UCSD-AML1 (cell line): ENCODE measurements around the gene COQ3.
"Not testable (repeated sequence)": the region's sequence is repeated elsewhere in the genome, so short reads cannot be mapped to it uniquely, and the experiment has no call there.

ENCODE experiments used
- DNase-seq: peaks from one replicate; lab custom pipeline; 2025; ENCODE audit not compliant: unreplicated experiment; lab: John Stamatoyannopoulos, UW

The COQ3 gene

GRCh38 chr6:99390896-99391295, 3.1 kb downstream of the COQ3 start:
- no peak for DNase-seq

GRCh38 chr6:99384507-99384906, 9.5 kb downstream of the COQ3 start:
- DNase-seq: no peak

DNA sequence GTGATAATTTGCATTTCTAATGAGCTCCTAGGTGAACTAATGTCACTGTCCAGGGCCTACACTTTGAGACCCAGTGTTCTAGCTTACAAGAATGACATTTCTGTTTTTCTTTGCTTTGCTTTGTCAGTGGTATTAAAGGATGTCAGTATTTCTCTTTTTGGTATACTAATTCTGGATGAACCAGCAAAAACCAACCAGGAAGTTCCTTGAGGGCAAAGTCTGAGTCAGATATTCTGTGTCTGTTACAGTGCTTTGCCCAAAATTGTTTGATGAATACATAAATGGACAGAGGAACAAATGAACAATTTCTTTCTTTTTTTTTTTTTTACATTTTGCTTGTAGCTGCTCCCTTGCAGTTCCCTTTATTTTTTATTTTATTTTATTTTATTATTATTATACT, 15.4 kb downstream of the COQ3 start:
- DNase-seq: no peak

- DNase-seq: no peak
Measured at GRCh38 chr6:99369533-99369932, 24.5 kb downstream of the COQ3 start.

DNA sequence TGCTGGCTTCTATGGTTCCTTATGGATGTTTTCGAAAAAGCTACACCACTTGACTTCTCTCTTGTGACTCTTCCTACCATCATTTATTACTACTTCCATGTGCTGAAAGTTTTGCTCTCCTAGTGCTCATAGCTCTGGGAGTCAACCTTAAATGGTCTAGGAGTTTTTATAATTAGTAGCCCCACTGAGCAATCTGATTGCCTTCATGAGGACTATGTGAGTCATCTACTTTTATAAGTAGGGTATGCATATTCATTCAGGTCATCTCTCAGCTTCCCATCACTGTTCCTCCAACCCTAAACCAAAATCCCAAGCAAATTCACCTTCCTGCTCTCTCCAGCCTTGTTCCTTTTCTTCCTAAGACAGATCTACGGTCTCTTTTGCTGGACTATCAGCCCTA, 27.1 kb downstream of the COQ3 start:
- no peak for DNase-seq

DNA sequence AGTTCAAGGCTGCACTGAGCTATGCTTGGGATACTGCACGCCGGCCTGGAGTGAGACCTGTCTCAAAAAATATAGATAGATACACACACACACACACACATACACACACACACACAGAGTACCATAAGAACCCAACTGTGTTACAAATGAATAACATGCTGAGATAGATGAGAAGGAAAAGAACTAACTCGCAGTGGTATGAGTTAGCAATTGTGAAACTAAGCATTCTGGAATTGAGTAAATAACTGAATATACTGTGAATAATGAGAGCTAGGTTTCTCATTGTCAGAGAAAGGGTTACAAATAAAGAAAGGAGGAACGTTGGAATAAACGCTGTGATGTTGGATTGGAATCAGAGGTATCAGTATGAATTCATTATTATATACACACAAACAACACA, 30.0 kb downstream of the COQ3 start:
- no peak for DNase-seq

GRCh38 chr6:99362678-99363268, 31.2 kb downstream of the COQ3 start:
- no peak for DNase-seq

GRCh38 chr6:99359800-99360199, 34.2 kb downstream of the COQ3 start:
- DNase-seq: no peak

DNA sequence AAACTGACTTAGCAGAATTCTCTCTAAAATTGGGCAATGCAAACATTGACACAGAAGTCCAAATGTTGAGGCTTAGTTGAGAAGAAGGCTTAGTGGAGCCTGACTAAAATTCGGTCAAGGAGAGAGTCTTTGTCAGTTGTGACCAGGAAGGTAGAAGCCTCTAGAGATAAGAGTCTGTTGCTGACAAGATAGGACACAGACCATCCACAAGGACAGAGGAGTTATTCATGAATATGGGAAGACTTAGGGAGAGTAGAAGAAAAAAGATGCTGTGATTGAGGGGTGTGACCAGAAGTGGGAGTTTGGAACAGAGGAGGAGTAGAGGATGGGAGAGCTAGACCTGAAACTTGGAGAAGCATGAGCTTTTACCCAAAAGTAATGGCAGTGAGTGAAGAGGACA, 37.4 kb downstream of the COQ3 start:
- no peak for DNase-seq

DNA sequence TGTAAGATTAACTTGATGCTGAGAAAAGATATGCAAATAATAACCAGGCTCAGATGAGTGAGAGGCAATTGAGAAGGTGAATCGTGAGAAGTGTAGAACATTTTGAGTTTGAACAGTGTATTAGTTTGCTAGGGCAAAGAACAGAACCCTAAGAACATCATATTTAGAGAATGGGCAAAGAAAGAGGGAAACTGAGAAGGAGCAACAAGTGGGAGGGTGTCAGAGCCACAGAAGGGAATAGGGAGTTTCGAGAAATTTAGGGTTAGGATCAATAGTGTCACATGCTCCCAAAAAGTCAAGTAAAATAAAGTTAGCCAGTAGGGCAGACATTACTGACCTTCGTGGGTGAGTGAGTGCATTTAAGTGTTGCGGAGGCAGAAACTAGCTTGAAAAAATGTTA, 39.0 kb downstream of the COQ3 start:
- no peak for DNase-seq

DNA sequence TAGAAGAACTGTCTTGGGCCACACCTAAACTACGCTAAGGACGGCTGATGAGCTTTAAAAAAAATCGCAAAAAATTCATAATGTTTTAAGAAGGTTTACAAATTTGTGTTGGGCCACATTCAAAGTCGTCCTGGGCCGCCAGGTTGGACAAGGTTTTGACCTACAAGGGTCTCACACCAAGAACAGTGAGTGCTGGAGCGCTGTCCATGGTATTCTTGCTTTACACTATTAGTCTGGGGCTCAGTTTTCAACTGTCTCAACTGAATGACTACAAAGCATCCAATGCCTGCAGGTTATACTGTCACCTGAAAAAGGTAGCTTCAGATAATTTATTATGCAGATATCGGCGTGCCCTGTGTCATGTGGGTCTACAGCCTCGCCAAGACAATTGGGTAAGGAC, 40.9 kb downstream of the COQ3 start:
- DNase-seq: no peak

DNA sequence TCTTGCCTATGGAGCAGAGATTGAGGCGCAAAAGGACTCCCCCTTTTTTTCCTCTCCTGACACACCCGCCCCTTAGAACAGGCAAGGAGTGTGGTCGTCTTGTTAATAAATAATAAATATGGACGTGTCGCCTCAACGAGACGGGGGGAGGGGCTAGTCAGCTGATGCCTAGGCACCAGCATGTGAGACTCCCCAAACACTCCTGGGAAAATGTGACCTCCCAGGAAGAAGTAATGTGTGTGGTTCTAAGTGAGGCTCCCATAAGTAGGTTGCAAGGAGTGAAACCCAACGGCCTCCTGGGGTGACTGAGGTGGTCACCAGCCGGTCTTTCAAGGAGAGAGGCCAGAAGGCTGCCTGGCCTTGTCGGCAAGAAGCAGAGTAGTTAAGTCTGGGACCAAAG, 43.4 kb downstream of the COQ3 start:
- DNase-seq: no peak

DNA sequence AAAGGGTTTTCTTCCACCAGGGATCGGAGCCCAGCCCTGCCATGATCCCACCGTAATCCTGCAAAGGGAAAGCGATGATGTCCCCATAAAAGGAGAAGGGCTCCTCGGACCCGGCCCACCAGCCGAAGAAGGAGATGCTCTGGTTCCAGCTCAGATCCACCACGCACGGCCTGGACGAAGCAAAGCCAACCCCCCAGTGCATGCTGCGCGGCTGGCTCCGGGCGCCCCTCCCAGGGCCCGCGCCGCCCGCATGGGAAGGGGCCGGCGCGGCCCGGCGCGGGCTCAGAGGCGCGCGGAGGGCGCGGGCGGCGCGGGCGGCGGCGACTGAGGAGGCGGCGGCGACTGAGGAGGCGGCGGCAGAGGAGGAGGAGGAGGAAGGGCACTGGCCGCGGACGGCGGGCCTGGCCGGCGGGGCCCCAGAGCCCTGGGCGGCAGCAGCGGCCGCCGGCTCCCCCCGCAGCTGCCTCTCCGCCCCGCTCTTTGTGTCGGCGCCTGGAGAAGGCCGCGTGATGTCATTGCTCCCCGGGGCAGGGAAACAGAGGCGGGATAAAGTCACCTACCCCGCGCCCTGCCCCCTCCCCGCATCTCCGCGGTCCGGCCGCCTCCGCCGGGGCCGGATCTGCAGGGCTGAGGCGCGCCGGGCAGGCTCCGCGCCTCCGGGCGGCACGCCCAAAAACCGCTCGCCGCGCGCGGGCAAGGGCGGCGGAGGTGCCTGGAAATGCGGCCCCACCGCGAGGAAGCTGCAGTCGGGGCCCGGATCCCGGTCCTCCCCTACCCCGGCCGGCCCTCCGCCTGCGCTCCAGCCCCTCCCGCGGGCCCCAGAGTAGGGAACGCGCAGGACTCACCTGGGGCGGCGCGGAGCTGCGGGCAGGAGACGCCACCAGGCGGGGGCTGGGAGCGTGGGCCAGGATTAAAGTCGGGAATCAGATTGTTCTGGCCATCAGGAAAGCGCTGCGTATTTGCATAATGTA, 44.5 kb downstream of the COQ3 start, which contains the start of gene FAXC:
FAXC (minus strand) TSS at position 504 of the 971 bp plus-strand sequence; CDS start at position 202, 302 bp downstream.
- no peak for DNase-seq

GRCh38 chr6:99348288-99349170, 45.5 kb downstream of the COQ3 start:
- DNase-seq: no peak

DNA sequence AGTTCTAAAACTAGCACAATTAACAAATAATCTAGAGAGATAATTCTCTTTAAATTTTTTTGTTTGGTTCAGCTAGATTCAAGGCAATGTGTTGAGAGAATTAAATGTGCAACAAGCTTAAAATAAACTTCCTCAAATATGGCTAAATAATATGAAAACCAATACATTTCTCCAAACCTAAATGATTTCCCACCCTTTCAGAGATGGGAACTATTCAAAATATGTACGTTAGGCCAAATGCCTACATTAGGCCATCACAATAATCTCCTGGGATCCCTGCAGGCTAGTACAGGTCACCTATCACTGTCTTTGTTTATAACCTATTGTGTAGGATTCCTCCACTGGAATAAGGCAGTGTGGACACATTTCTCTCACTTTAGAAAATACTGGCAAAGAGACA, 46.2 kb downstream of the COQ3 start:
- no peak for DNase-seq

DNA sequence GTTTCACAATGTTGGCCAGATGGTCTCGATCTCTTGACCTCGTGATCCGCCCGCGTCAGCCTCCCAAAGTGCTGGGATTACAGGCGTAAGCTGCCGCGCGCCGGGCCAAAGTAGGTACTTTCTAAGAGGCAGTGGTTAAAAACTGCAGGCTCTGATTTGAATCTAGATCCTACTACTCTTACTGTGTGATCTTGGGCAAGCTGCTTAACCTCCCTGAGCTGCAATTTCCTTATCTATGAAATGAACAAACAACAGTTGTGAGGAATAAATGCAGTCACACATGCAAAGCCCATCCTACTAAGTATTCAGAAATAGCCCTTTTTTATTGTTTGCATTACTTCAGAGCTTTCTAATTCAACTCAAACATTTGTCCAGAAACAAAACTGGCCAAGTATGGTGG, 47.4 kb downstream of the COQ3 start:
- no peak for DNase-seq

DNA sequence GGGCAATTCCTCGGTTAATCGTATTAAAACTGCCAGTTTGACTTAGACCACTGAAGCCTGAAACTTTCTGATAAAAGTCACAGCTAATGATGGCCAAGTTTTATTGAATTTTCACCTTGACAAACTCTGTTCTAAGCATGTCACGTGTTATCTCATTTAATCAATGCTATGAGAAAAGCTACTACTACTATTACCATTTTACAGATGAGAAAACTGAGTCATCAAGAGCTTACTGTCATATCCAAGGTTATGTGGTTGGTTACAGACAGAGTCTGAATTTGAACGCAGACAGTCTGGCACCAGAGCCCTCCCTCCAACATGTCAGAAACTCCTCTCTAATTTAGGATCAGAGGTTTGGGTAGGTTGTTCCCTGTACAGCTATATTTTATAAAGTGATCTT, 48.8 kb downstream of the COQ3 start:
- DNase-seq: no peak

DNA sequence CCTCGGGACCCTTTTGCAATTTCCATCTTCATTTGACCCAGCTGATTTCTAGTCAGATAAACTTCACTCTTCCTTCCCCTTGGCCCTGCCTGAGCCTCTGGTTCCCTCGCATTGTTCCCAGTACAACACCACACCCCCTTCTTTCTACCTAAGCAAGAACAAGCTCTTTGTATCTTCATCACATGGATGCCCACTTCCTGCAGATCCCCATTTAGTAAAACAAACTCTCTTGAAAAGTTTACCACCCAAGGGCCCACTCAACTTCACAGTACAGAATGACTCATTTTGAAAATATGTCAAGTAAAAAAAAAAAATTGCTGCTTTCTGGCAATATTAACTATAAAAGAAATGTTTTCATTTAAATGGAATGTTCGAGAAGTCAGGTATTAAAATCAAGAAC, 49.7 kb downstream of the COQ3 start:
- no peak for DNase-seq

DNA sequence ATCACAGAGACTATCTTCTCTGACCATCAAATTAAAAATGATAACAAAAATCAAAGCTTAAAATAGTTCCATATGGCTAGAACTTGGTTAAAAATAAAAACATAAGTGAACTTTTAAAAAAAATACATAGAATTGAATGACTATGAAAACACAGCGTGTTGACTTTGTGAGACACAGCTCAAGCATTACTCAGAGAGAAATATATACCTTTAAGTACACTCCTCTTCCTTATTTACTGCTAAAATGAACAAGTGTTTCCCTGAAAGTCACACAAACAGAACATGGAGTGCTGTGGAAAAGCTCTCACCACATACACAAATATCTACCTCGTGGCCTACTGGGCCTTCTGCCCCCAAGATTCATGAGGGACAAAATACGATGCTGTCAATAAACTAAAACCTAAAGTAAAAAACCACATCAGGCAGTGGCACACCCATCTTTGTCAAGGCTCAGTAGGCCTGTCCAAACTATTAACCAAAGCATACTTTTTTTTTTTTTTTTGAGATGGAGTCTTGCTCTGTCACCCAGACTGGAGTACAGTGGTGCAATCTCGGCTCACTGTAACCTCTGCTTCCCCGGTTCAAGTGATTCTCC, 52.0 kb downstream of the COQ3 start:
- DNase-seq: no peak

DNA sequence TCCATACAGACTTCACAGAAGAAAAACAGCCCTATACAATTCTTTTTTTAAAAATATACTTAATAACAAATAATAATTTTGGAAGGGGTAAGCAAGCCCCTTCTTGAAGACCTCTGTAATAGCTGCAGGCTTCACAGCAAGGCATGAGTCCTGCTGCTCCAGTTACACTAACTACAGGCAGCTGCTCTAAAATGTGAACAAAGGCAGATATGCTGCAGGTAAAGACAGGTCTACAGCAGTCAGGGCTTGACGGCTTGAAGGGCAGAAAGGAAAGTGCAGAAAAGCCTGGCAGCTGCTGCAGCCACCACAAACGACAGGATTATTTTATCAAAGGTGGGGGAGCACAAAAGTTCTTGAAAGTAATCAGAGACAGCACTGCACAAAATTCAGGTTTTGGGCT, 55.8 kb downstream of the COQ3 start:
- no peak for DNase-seq

- DNase-seq: not testable (repeated sequence)
Measured at GRCh38 chr6:99335298-99335697, 58.7 kb downstream of the COQ3 start.
